ENCODE results near the gene RPL10. TPM values are rescaled to one million over a fixed set of nuclear protein-coding genes. Genes with fewer than 3 reads are reported as not detected.

The RPL10 gene
- total and polyA plus RNA-seq, 2 of the 13 experiments (the other 11 are each of a cell fraction or from before 2014, with no cell fraction given) = 2,381 to 4,713 TPM

DNA sequence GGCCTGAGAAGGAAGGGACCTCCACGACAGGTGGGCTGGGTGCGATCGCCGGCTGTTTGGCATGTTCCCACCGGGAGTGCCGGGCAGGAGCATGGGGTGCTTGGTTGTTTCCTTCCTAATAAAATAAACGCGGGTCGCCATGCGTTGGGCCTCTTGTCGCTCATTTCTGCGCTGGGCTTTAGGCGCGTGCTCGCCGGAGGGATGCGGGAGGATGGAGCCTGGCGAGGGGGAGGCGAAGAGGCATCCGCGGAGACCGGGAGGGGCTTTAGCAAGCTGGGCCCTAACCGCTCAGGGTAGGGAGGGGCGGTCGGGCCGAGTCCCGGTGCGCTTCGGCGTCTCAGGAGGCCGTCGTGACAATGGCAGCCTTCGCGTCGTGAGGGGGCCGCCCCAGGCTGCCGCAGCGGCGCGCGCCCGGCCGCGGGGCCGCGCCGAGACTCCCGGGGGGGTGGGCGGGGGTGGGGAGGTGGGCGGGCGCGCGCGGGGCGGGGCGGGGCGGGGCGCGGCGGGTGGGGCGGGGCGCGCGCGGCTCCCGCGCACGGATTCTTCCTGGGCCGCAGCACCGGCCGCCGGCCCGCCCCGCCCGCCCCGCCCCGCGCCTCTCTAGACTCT lies 38.3 kb downstream of the RPL10 start (continued):
- TF ChIP-seq, protein P1, sequence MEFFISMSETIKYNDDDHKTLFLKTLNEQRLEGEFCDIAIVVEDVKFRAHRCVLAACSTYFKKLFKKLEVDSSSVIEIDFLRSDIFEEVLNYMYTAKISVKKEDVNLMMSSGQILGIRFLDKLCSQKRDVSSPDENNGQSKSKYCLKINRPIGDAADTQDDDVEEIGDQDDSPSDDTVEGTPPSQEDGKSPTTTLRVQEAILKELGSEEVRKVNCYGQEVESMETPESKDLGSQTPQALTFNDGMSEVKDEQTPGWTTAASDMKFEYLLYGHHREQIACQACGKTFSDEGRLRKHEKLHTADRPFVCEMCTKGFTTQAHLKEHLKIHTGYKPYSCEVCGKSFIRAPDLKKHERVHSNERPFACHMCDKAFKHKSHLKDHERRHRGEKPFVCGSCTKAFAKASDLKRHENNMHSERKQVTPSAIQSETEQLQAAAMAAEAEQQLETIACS (CRISPR knock-in tag; IDR thresholded peaks at IDR 0.05) = peak; percentile 54; the same call in 1 of the 2 replicates
- TF ChIP-seq RBFOX2 (IDR thresholded peaks at IDR 0.05; ENCODE audit: low read depth, low read length) (0 out of 2 replicates have a peak, but pooled peaks have one; percentile 40), SPEN (CRISPR knock-in tag; IDR thresholded peaks at IDR 0.05; ENCODE audit: low read depth) (no peak), KAT7 (CRISPR knock-in tag; IDR thresholded peaks at IDR 0.05; ENCODE audit: borderline replicate concordance) (no peak)
- TF ChIP-seq, protein P2, sequence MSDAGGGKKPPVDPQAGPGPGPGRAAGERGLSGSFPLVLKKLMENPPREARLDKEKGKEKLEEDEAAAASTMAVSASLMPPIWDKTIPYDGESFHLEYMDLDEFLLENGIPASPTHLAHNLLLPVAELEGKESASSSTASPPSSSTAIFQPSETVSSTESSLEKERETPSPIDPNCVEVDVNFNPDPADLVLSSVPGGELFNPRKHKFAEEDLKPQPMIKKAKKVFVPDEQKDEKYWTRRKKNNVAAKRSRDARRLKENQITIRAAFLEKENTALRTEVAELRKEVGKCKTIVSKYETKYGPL (CRISPR knock-in tag; IDR thresholded peaks at IDR 0.05) = no peak

DNA sequence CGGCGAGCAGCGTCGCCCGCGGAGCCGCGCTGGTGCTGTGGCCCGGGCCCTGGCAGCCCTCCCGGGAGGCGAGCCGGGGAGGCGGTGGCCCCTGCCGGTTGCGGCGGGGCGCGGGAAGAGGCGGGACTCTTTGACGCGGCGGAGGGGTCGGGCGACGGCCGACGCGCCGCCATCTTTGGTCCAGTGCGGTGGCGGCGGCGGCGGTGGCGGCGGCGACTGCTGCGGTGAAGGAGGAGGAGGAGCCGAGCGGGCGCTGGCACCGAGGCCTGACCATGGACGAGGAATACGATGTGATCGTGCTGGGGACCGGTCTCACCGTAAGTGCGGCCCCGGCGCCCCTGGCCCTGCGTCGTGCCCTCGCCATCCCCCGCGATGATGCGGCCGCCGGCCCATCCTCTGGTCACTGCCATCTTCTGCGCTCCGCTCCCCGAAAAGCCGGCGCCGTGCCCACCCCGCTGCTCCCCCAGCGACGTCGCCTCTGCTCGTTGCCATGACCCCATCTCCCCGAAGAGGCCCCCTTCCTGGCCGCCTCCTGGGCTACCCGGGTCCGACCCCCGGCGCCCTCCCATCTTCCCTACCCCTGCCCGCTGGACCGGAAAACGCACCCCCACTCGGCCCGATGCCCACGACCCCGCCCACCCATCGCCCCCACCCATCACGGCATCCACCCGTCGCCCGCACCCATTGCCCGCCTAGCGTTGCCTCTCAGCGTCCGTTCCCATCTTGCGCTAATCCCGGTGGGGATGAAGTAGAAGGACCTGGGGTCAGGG lies 39.0 kb downstream of the RPL10 start, which contains the start of gene GDI1:
TSS of gene GDI1 (plus strand) at position 172 of the 770 bp plus-strand sequence. CDS start at position 273, 101 bp downstream.
- peaks cover 8% of the 10 kb centered on the region for H3K4me1 ChIP-seq (ENCODE audit: insufficient read depth, low read length)
- ChIA-PET POLR2A (no interaction called here), CTCF (ENCODE audit: low intra/inter-chr PET ratio, low total read pairs) (no interaction called here)
- H4K20me1 ChIP-seq (ENCODE audit: insufficient read depth, low read length) = no peaks in the 10 kb centered on the region
- no peaks in the 10 kb centered on the region; a peak in 3 of 5 replicates for H3K36me3 ChIP-seq (replicated peaks in 1 of 2; ENCODE audit: control insufficient read depth in 1 of 2, insufficient read depth in 2 of 2, low read length in 2 of 2)
- intact Hi-C loops (cut with micrococcal nuclease; ENCODE audit: unreplicated experiment) = no loop called here
- BruUV-seq (replicated peaks) = no TSS peak
- WGBS (ENCODE audit: low lambda C conversion rate) = no CpG with 5 or more reads among the region's 93 CpGs
- H3K9ac ChIP-seq (ENCODE audit: insufficient read depth, low read depth, low read length) = peak within 1 kb of the TSS; percentile 60
- H3K9me3 ChIP-seq (ENCODE audit: low read length) = no peaks in the 10 kb centered on the region
- peak within 1 kb of the TSS; percentile 74 for H3K4me2 ChIP-seq (ENCODE audit: low read depth, low read length)
- peak within 1 kb of the TSS; percentile 54 to 87 (median 72); a peak in 5 of 6 replicates for H3K4me3 ChIP-seq (replicated peaks in 1 of 3; ENCODE audit: insufficient read depth in 1 of 3, low read depth in 2 of 3, low read length in 3 of 3)
- H3K27ac ChIP-seq (ENCODE audit: extremely low read length, insufficient read depth, low read length) = peak within 1 kb of the TSS; percentile 46
- FAIRE-seq = no peak
- H3K27me3 ChIP-seq (ENCODE audit: control insufficient read depth in 1 of 2, insufficient read depth in 2 of 2, low read length in 2 of 2) = no peaks in the 10 kb centered on the region
- H3K79me2 ChIP-seq (ENCODE audit: insufficient read depth, low read length) = peaks cover 14% of the 10 kb centered on the region
- in situ Hi-C loops (cut with HindIII; ENCODE audit: extremely low pct_ligation_motif_present, low pct_unique_long_range_greater_than_20kb) = no loop called here
- no peak within 1 kb of the TSS for H2AFZ ChIP-seq (ENCODE audit: low read length)
- no peak for DNase-seq (ENCODE audit: low spot score)
- peak; percentile 65 for ATAC-seq
- TF ChIP-seq ARNT (IDR thresholded peaks at IDR 0.05) (no peak), ZFY (CRISPR knock-in tag; IDR thresholded peaks at IDR 0.05) (0 out of 2 replicates have a peak, but pooled peaks have one; percentile 33), TCF12 (IDR thresholded peaks at IDR 0.05) (no peak), TCF12 (CRISPR knock-in tag; IDR thresholded peaks at IDR 0.05) (0 out of 2 replicates have a peak, but pooled peaks have one; percentile 35), SALL2 (CRISPR knock-in tag; IDR thresholded peaks at IDR 0.05) (no peak), FIP1L1 (IDR thresholded peaks at IDR 0.05; ENCODE audit: borderline replicate concordance, insufficient read depth, low read depth, low read length) (no peak), HNRNPLL (IDR thresholded peaks at IDR 0.05; ENCODE audit: low read depth, low read length, poor library complexity, severe bottlenecking) (peak; percentile 20), SKI (IDR thresholded peaks at IDR 0.05; ENCODE audit: partially characterized antibody) (peak; percentile 66)
- TF ChIP-seq, protein P3, sequence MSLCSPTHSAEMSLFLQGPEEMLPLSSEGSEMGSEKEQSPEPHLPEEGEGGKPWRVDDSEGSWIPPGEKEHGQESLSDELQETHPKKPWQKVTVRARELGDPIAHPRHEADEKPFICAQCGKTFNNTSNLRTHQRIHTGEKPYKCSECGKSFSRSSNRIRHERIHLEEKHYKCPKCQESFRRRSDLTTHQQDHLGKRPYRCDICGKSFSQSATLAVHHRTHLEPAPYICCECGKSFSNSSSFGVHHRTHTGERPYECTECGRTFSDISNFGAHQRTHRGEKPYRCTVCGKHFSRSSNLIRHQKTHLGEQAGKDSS (CRISPR knock-in tag; IDR thresholded peaks at IDR 0.05; ENCODE audit: borderline replicate concordance, low read depth) = no peak

Data from HepG2 (cell line).